ENCODE measurements around the gene ZNF892.

- TF ChIP-seq POLR2A (IDR thresholded peaks at IDR 0.05): no peak
- no peak for TF ChIP-seq CTCF (IDR thresholded peaks at IDR 0.05)
These were observed 41.8 kb upstream of the ZNF892 start, which contains the start of gene ZNF2 for GRCh38 chr2:95165371-95166064.

Measured in lower leg skin (tissue), 3 donors.